Bronchial epithelial cell (primary cell): ENCODE measurements around the gene PLEKHM3. TPM values are rescaled to one million over a fixed set of nuclear protein-coding genes. Genes with fewer than 3 reads are reported as not detected.

Experiments used
- DNase-seq: peaks from one replicate; pipeline ENCODE4 v3.0.0-alpha.2; 2010; ENCODE audit warnings: low read depth
- FAIRE-seq: peaks from 2 replicates; lab custom pipeline; 2011; peaks lifted over from hg19 to GRCh38; lab: Jason Lieb, UNC
- H3K27me3 ChIP-seq: 2 replicates; pipeline ENCODE4 v1.5.1; 2011; ENCODE audit warnings: low read length; ENCODE audit not compliant: control insufficient read depth, insufficient read depth
- H3K36me3 ChIP-seq: 2 replicates; pipeline ENCODE4 v1.5.1; 2011; ENCODE audit warnings: low read length; ENCODE audit not compliant: control insufficient read depth, insufficient read depth
- H3K4me3 ChIP-seq: 2 replicates; pipeline ENCODE4 v1.5.1; 2011; ENCODE audit warnings: mild to moderate bottlenecking, low read depth, low read length, control low read depth
- total RNA-seq: library from RNA; depleted of rRNA; stranded (reverse); fragments of >200 nt; gene quantifications from 2 replicates; pipeline ENCODE4 v1.2.1, GENCODE V29; 2014
- TF ChIP-seq, protein P1 (sequence below): IDR thresholded peaks from 2 replicates; pipeline ENCODE4 v1.5.1; 2011; ENCODE audit warnings: mild to moderate bottlenecking, moderate library complexity, low read length, control low read depth, inconsistent platforms; ENCODE audit not compliant: insufficient read depth, severe bottlenecking

The PLEKHM3 gene
- total RNA-seq, 1 donor from 2014 or later, result 9.5 TPM

DNA sequence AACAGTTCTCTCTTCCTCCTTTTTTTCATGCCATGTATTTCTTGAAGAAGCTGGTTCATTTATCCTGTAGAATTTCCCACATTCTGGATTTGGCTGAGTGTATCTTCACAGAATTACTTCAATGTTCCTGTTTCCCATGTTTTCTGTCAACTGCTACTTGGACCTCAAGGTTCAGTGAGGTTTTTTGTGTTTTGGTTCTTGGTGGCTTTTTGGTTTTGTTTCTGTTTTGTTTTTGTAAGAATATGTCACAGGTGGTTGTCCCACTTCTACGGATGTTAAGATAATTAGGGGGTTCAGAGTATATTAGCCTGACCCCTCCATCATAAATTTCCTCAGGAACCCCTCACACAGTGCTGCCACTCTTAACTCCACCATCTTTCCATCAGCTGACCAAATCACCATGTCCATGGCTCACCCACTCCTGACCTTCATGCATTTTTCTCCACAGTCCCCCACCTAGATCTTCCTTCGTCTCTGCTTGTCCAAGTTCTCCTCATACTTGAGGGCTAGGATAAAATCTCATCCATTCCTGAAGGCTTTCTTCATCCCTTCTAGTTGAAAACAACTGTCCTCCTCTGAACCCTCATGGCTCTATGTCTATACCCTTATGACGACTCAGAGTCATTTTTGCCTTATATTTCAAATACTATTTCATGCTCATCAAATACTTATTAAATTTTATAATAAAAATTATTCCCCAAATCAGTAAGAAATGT is 40.4 kb downstream of the PLEKHM3 start:
- H3K36me3 ChIP-seq, result no peaks in the 10 kb centered on the region
- FAIRE-seq (no peak), DNase-seq (no peak)
- no peak overlapping the region for H3K4me3 ChIP-seq
- H3K27me3 ChIP-seq, result no peaks in the 10 kb centered on the region
- TF ChIP-seq, protein P1, sequence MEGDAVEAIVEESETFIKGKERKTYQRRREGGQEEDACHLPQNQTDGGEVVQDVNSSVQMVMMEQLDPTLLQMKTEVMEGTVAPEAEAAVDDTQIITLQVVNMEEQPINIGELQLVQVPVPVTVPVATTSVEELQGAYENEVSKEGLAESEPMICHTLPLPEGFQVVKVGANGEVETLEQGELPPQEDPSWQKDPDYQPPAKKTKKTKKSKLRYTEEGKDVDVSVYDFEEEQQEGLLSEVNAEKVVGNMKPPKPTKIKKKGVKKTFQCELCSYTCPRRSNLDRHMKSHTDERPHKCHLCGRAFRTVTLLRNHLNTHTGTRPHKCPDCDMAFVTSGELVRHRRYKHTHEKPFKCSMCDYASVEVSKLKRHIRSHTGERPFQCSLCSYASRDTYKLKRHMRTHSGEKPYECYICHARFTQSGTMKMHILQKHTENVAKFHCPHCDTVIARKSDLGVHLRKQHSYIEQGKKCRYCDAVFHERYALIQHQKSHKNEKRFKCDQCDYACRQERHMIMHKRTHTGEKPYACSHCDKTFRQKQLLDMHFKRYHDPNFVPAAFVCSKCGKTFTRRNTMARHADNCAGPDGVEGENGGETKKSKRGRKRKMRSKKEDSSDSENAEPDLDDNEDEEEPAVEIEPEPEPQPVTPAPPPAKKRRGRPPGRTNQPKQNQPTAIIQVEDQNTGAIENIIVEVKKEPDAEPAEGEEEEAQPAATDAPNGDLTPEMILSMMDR, result no peak

GRCh38 chr2:207983641-207984042 is 41.7 kb downstream of the PLEKHM3 start:
- FAIRE-seq (no peak), DNase-seq (no peak)
- no peaks in the 10 kb centered on the region for H3K27me3 ChIP-seq
- TF ChIP-seq, protein P1, result no peak
- H3K4me3 ChIP-seq, result no peak overlapping the region
- H3K36me3 ChIP-seq, result no peaks in the 10 kb centered on the region

- Histone ChIP-seq H3K4me3 (no peak overlapping the region), H3K36me3 (no peaks in the 10 kb centered on the region), H3K27me3 (no peaks in the 10 kb centered on the region)
- DNase-seq (no peak), FAIRE-seq (no peak)
- TF ChIP-seq, protein P1, result no peak
Observed at GRCh38 chr2:207978177-207978948, 47.0 kb downstream of the PLEKHM3 start.

DNA sequence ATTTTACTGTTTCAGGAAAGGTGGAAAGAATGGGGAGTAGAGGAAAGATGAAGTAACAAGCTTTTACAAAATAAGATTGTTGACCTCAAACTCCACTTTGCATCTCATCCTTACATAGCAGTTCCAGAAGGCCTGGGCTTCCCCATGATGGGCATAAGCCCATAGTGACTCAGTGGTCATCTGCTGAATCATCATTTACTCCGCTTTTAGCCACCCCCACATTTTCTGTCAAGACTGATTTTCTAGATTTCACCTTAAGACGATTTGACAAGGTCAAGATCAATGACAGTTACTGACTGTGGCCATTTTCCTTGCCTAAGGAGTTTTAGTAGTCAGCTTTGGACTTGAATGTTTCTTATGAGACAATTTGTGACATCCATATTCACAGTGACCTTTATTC is 49.4 kb downstream of the PLEKHM3 start:
- no peak overlapping the region for H3K4me3 ChIP-seq
- no peak for FAIRE-seq
- no peaks in the 10 kb centered on the region for H3K36me3 ChIP-seq
- TF ChIP-seq, protein P1, result no peak
- no peaks in the 10 kb centered on the region for H3K27me3 ChIP-seq
- DNase-seq, result no peak

- DNase-seq, result peak; percentile 73
Observed at GRCh38 chr2:207974216-207974605, 51.1 kb downstream of the PLEKHM3 start.

More at GRCh38 chr2:207974216-207974605, 51.1 kb downstream of the PLEKHM3 start:
- no peak for FAIRE-seq
- H3K4me3 ChIP-seq, result no peak overlapping the region
- no peaks in the 10 kb centered on the region for H3K36me3 ChIP-seq
- no peaks in the 10 kb centered on the region for H3K27me3 ChIP-seq
- TF ChIP-seq, protein P1, result no peak
